KOPT-K1 (cell line): ENCODE results near the gene ACBD6.

Experiments used
- H3K27ac ChIP-seq: fragments of 200-600 bp; sonication (generic); 2 replicates; pipeline ENCODE4 v1.5.1; 2016; ENCODE audit warnings: antibody characterized with exemption, mild to moderate bottlenecking, low read depth, low read length; ENCODE audit not compliant: poor library complexity, severe bottlenecking
- H3K36me3 ChIP-seq: fragments of 200-600 bp; sonication (generic); 2 replicates; pipeline ENCODE4 v1.5.1; 2017; ENCODE audit warnings: antibody characterized with exemption, mild to moderate bottlenecking, low read length, moderate library complexity; ENCODE audit not compliant: insufficient read depth
- H3K9me3 ChIP-seq: fragments of 200-600 bp; sonication (generic); 2 replicates; pipeline ENCODE4 v1.5.1; 2017; ENCODE audit warnings: antibody characterized with exemption, low read length, mild to moderate bottlenecking; ENCODE audit not compliant: insufficient read depth, poor library complexity, severe bottlenecking

ACBD6 gene

DNA sequence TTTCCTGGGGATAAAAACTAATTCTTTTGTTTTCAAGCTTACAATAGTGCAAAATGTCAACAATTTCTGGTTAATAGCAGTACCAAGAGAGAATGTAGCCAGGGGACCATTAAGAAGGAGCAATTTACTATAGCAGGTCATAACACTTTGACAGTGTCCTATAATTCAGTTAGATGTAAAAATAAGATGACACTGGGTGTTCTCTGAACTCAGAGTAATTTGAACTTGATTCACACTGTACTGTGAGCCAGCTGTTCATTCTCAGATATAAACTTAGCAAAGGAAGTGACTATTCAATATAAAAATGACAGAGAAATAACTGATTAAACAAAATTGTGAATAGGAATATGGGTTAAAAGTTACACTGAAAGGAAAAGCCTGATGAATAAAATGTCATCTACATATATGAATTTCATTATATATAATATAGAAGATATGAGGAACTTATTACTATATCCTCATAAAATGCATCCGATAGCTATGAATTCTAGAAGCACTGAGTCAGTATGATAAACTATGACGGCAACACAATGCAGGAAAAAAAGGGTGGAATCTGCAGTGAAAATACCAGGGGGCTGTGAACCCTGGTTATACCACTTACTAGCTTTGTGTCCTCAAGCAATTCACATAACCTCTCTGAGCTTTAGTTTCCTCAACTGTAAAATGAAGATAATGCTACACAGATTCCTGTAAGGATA, 135.9 kb downstream of the ACBD6 start:
- no peak overlapping the region for H3K27ac ChIP-seq
- H3K36me3 ChIP-seq: no peaks in the 10 kb centered on the region
- no peaks in the 10 kb centered on the region for H3K9me3 ChIP-seq

GRCh38 chr1:180365039-180365438, 137.3 kb downstream of the ACBD6 start:
- Histone ChIP-seq H3K36me3 (no peaks in the 10 kb centered on the region), H3K9me3 (no peaks in the 10 kb centered on the region), H3K27ac (no peak overlapping the region)

- no peaks in the 10 kb centered on the region for H3K9me3 ChIP-seq
- no peak overlapping the region for H3K27ac ChIP-seq
- no peaks in the 10 kb centered on the region for H3K36me3 ChIP-seq
Measured at GRCh38 chr1:180363246-180363995, 139.0 kb downstream of the ACBD6 start.

GRCh38 chr1:180360333-180361075, 141.9 kb downstream of the ACBD6 start:
- Histone ChIP-seq H3K9me3 (no peaks in the 10 kb centered on the region), H3K27ac (no peak overlapping the region), H3K36me3 (no peaks in the 10 kb centered on the region)

- H3K36me3 ChIP-seq: no peaks in the 10 kb centered on the region
- H3K9me3 ChIP-seq: no peaks in the 10 kb centered on the region
- H3K27ac ChIP-seq: no peak overlapping the region
Measured at GRCh38 chr1:180358649-180359048, 143.7 kb downstream of the ACBD6 start.

DNA sequence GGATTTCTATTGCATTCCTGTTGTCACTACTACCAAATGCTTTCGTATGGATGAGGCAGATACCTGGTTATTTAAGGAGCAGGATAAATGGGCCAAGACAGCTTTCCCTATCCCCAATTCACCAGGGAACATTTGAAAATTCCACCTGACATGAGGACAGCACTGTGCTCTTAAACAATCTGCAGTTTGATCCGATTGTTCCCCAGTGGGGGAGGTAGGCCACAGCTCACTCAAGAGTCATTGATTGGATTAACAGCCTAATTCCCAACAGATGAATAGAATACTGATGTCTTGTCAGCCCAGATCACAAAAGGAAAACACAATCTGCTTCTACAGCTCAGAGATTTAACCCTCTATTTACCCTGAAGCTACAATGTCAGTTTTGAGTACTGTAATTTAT, 148.4 kb downstream of the ACBD6 start:
- H3K27ac ChIP-seq: no peak overlapping the region
- H3K9me3 ChIP-seq: no peaks in the 10 kb centered on the region
- H3K36me3 ChIP-seq: no peaks in the 10 kb centered on the region

DNA sequence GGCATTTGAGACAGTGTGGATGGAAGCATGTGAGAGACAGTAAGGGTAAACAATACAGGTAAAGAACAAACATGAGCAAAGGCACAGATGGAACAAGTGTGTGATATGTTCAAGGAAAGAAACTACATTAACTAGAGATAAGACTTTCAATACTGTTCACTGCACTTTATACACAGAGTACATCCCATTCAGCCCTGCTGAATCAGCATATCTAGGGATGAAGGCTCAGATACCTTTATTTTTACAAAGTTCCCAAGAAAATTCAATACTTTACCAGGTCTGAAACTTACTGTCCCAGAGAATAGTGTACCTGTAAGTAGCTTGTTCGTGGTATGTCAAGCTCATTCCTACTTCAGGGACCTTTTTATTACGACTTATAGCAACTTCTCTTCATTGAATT, 149.8 kb downstream of the ACBD6 start:
- no peaks in the 10 kb centered on the region for H3K36me3 ChIP-seq
- H3K9me3 ChIP-seq: no peaks in the 10 kb centered on the region
- no peak overlapping the region for H3K27ac ChIP-seq

DNA sequence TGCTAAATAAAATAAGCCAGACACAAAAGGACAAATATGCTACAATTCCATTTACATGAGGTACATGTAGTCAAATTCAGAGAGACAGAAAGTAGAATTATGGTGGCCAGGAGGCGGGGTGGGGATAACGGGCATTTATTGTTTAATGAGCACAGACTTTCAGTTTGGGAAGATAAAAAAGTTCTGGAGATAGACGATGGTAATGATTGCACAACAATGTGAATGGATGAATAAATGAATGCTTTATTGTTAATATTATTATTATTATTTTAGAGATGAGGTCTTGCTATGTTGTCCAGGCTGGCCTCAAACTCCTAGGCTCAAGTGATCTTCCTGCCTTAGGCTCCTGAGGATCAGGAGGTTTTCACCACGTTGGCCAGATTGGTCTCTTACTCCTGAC, 150.4 kb downstream of the ACBD6 start:
- H3K9me3 ChIP-seq: no peaks in the 10 kb centered on the region
- H3K36me3 ChIP-seq: no peaks in the 10 kb centered on the region
- no peak overlapping the region for H3K27ac ChIP-seq

DNA sequence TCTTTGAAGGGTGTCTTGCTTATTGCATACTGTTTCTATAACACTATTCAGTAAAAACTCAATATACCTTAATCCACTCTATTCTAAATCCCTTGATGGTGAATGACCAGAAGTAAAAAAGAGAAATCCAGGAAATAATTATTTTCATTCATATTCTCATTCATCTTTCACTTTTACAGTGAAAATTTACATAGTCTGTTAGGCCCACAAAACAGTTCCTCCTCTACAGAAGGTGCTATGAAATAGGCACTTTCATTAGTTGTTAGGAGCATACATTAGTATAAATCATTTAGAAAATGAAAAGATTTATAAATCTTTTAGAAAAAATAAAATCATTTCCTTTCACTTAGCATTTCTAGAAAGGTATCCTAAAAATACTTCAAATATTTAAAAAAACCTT, 157.2 kb downstream of the ACBD6 start:
- no peaks in the 10 kb centered on the region for H3K9me3 ChIP-seq
- no peak overlapping the region for H3K27ac ChIP-seq
- H3K36me3 ChIP-seq: no peaks in the 10 kb centered on the region

DNA sequence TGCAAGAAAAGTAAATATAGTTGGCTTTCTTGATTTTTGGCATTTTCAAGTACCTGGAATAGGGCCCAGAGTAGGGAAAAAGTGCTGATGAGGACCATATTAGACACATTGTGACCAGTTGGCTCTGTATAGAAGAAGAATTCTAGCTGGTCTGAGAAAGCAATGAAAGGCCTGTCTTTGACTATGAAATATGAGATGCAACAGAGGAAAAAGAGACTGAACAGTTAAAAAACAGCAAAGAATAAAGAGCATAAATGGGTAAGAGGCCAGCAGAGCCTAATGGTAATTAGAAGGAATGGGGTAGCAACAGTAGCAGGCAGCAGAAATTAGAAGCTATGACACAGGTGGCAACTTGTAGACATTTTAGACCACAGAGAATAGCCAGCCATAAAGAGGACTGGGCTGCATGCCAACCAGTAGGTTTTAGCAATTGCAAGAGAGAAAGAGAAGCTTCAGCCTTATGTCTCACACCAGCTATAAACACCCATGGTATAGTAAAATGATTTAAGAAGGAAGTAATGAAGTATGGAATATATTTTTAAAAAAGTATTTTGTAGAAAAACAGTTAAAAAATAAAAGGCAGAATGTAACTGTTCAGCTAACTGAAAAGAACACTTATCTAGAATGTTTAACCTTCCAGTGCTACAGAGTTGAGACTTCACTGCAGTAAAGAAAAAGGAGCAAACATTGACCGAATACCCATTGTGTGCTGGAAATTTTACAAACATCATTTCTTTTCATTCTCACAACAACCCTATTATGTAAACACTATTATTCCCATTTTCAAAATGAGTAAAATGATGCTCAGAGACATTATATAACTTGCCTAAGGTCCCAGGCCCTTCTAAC, 158.2 kb downstream of the ACBD6 start:
- H3K27ac ChIP-seq: no peak overlapping the region
- H3K9me3 ChIP-seq: no peaks in the 10 kb centered on the region

GRCh38 chr1:180327089-180327488, 175.3 kb downstream of the ACBD6 start:
- H3K27ac ChIP-seq: no peak overlapping the region
- H3K36me3 ChIP-seq: no peaks in the 10 kb centered on the region; the same call in 1 of the 2 replicates
- H3K9me3 ChIP-seq: peaks cover 42% of the 10 kb centered on the region

More for the DNA sequence above, 158.2 kb downstream of the ACBD6 start:
- no peaks in the 10 kb centered on the region for H3K36me3 ChIP-seq

DNA sequence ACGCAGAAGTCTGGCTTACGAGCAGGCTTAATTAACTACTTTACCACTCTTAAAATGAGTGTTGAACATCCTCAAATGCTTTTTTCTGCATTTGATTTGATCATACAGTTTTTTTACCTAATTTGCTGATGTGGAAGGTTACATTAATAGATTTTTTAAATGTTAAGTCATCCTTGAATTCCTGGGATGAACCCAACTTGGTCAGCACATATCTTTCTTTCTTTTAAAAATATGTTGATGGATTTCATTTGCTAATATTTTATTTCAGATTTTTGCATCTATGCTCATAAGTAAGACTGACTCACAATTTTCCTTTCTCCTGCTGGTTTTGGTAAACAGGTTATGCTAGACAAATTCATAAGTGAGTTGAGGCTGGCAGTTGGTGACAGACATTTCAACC, 189.5 kb downstream of the ACBD6 start:
- peaks cover 18% of the 10 kb centered on the region; the same call in 1 of the 2 replicates for H3K36me3 ChIP-seq
- H3K9me3 ChIP-seq: no peaks in the 10 kb centered on the region
- no peak overlapping the region for H3K27ac ChIP-seq

- H3K9me3 ChIP-seq: peaks cover 9% of the 10 kb centered on the region
- H3K27ac ChIP-seq: no peak overlapping the region
- H3K36me3 ChIP-seq: peaks cover 18% of the 10 kb centered on the region; the same call in 1 of the 2 replicates
Measured at GRCh38 chr1:180311011-180311730, 191.2 kb downstream of the ACBD6 start.

DNA sequence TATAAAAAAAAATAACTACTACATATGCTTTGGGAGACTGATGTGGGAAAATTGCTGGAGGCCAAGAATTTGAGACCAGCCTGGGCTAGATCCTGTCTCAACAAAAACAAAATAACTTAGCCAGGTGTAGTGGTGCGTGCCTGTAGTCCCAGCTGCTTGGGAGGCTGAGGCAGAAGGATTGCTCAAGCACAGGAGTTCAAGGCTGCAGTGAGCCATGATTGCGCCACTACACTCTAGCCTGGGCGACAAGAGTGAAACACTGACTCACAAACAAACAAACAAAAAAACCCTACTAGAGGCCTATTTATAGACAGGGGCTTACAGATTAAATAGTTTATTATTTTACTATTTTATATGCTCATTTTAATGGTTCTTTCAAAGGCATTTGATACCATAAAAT, 192.3 kb downstream of the ACBD6 start:
- Histone ChIP-seq H3K9me3 (peaks cover 15% of the 10 kb centered on the region), H3K36me3 (peaks cover 18% of the 10 kb centered on the region; the same call in 1 of the 2 replicates), H3K27ac (no peak overlapping the region)
